Calu3 (cell line): Measurements from ENCODE around the gene CSMD2. TPM values are rescaled to one million over a fixed set of nuclear protein-coding genes. Genes with fewer than 3 reads are reported as not detected.

Experiments used
- BruUV-seq: library from RNA; stranded (reverse); fragments of 400-500 nt; replicated peaks from 2 replicates; lab custom pipeline; 2021; lab: Mats Ljungman, UMichigan
- CTCF ChIA-PET: fragments of 300-600 bp; sonication (Branson Sonifier 250); formaldehyde crosslinking; loops from one replicate; lab custom pipeline; 2022; ENCODE audit warnings: antibody characterized with exemption; lab: Charles Lee
- DNase-seq: peaks from one replicate; pipeline ENCODE4 v3.0.0; 2022
- H3K27ac Mint-ChIP-seq: one replicate; pipeline ENCODE4 v1.8.0; 2022; ENCODE audit warnings: mixed read lengths; ENCODE audit not compliant: unreplicated experiment
- H3K27me3 Mint-ChIP-seq: one replicate; pipeline ENCODE4 v1.8.0; 2022; ENCODE audit warnings: mixed read lengths; ENCODE audit not compliant: unreplicated experiment
- H3K36me3 Mint-ChIP-seq: one replicate; pipeline ENCODE4 v1.8.0; 2022; ENCODE audit warnings: mild to moderate bottlenecking, moderate library complexity, mixed read lengths; ENCODE audit not compliant: insufficient read depth, unreplicated experiment
- H3K4me1 Mint-ChIP-seq: one replicate; pipeline ENCODE4 v1.8.0; 2022; ENCODE audit warnings: mild to moderate bottlenecking, low read depth, mixed read lengths; ENCODE audit not compliant: unreplicated experiment
- H3K4me3 Mint-ChIP-seq: one replicate; pipeline ENCODE4 v1.8.0; 2022; ENCODE audit warnings: mild to moderate bottlenecking, low read depth, moderate library complexity, mixed read lengths; ENCODE audit not compliant: unreplicated experiment
- H3K9me3 Mint-ChIP-seq: one replicate; pipeline ENCODE4 v1.8.0; 2022; ENCODE audit warnings: low read depth, mixed read lengths; ENCODE audit not compliant: unreplicated experiment
- intact Hi-C: fragments of 100-400 bp; cut with micrococcal nuclease; formaldehyde crosslinking; loops from one replicate; pipeline ENCODE4 v1.10.0; 2022; ENCODE audit not compliant: unreplicated experiment
- total RNA-seq: library from RNA; stranded (reverse); gene quantifications from 2 replicates; pipeline ENCODE4 v1.2.3, GENCODE V29; 2022
- TF ChIP-seq, protein P1 (sequence below): fragments of 200-600 bp; IDR thresholded peaks from one replicate; pipeline ENCODE4 v1.8.0; 2022; ENCODE audit warnings: antibody characterized with exemption; ENCODE audit not compliant: unreplicated experiment

CSMD2 gene
- total RNA-seq, 1 experiment from 2014 or later, result not detected

DNA sequence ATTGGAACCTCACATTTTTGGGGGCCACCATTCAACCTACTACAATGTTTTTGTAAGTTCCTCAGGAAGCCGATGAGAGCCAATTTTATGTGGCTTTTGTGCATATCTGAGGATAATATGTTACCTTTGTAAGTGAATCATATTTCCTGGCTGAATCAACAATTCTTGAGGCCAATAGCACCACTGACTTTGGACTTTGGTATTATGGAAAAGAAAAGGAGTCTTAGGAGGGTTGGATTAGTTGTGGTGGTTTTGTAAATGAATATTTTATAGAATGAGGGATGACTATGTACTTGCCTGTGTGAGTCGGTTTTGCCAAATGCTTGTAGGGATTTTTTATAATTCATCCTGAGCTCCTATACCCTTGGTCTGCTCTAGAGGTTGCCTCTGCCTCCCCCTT lies 482.7 kb downstream of the CSMD2 start:
- Mint-ChIP-seq H3K27me3 (peaks cover 44% of the 10 kb centered on the region), H3K4me1 (no peaks in the 10 kb centered on the region), H3K4me3 (no peak overlapping the region), H3K36me3 (no peaks in the 10 kb centered on the region), H3K9me3 (peaks cover 6% of the 10 kb centered on the region), H3K27ac (no peak overlapping the region)
- intact Hi-C loops, result no loop called here
- BruUV-seq, result no TSS peak
- TF ChIP-seq, protein P1, sequence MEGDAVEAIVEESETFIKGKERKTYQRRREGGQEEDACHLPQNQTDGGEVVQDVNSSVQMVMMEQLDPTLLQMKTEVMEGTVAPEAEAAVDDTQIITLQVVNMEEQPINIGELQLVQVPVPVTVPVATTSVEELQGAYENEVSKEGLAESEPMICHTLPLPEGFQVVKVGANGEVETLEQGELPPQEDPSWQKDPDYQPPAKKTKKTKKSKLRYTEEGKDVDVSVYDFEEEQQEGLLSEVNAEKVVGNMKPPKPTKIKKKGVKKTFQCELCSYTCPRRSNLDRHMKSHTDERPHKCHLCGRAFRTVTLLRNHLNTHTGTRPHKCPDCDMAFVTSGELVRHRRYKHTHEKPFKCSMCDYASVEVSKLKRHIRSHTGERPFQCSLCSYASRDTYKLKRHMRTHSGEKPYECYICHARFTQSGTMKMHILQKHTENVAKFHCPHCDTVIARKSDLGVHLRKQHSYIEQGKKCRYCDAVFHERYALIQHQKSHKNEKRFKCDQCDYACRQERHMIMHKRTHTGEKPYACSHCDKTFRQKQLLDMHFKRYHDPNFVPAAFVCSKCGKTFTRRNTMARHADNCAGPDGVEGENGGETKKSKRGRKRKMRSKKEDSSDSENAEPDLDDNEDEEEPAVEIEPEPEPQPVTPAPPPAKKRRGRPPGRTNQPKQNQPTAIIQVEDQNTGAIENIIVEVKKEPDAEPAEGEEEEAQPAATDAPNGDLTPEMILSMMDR, result no peak
- no peak for DNase-seq
- CTCF ChIA-PET, result no interaction called here

GRCh38 chr1:33680281-33680840 lies 484.7 kb downstream of the CSMD2 start:
- BruUV-seq, result no TSS peak
- no peak for DNase-seq

GRCh38 chr1:33670567-33670966 lies 494.5 kb downstream of the CSMD2 start:
- Mint-ChIP-seq H3K27ac (no peak overlapping the region), H3K4me1 (peaks cover 18% of the 10 kb centered on the region), H3K9me3 (peaks cover 6% of the 10 kb centered on the region), H3K27me3 (peaks cover 50% of the 10 kb centered on the region), H3K36me3 (no peaks in the 10 kb centered on the region), H3K4me3 (no peak overlapping the region)
- TF ChIP-seq, protein P1, result no peak
- CTCF ChIA-PET, result no interaction called here
- BruUV-seq, result no TSS peak
- intact Hi-C loops, result no loop called here
- no peak for DNase-seq

More at GRCh38 chr1:33680281-33680840, 484.7 kb downstream of the CSMD2 start:
- Mint-ChIP-seq H3K9me3 (peaks cover 6% of the 10 kb centered on the region), H3K36me3 (no peaks in the 10 kb centered on the region), H3K27ac (no peak overlapping the region), H3K4me1 (no peaks in the 10 kb centered on the region), H3K4me3 (no peak overlapping the region), H3K27me3 (peaks cover 34% of the 10 kb centered on the region)
- CTCF ChIA-PET, result interaction anchor here (0.7 kb wide), 1 partner anchor 47 kb away, joined by 3 read pairs; no protein-coding TSS in a partner anchor
- intact Hi-C loops, result no loop called here
- TF ChIP-seq, protein P1, result no peak

GRCh38 chr1:33668695-33669094 lies 496.3 kb downstream of the CSMD2 start:
- BruUV-seq, result no TSS peak
- intact Hi-C loops, result no loop called here
- Mint-ChIP-seq H3K9me3 (peaks cover 6% of the 10 kb centered on the region), H3K36me3 (no peaks in the 10 kb centered on the region), H3K27ac (no peak overlapping the region), H3K27me3 (peaks cover 54% of the 10 kb centered on the region), H3K4me1 (peaks cover 18% of the 10 kb centered on the region), H3K4me3 (no peak overlapping the region)
- CTCF ChIA-PET, result no interaction called here
- TF ChIP-seq, protein P1, result no peak
- DNase-seq, result no peak
